Lung (tissue), 12 donors: ENCODE data around the gene COL12A1. TPM values are rescaled to one million over a fixed set of nuclear protein-coding genes. Genes with fewer than 3 reads are reported as not detected.

Source experiments
- ATAC-seq: fragments of 200-7000 bp; cut with Tn5 transposase; one replicate; pipeline ENCODE4 v1.9.1; 2020; ENCODE audit warnings: moderate number of reproducible peaks; ENCODE audit not compliant: insufficient read depth, low FRiP score
- DNase-seq, 3 donors: peaks; one replicate each; pipeline ENCODE4 v3.0.0-alpha.2; 2013 to 2017
- H3K27ac ChIP-seq, 2 donors: one replicate each; pipeline ENCODE4 v1.5.1; 2013; ENCODE audit warnings: mild to moderate bottlenecking in 2 of 2, moderate library complexity in 2 of 2, control low read depth in 1 of 2, inconsistent platforms in 1 of 2, low read depth in 1 of 2, low read length in 1 of 2
- H3K27me3 ChIP-seq, 3 donors: one replicate each; pipeline ENCODE4 v1.5.1; 2013; ENCODE audit warnings: low read length in 2 of 3; ENCODE audit not compliant: control insufficient read depth in 3 of 3, insufficient read depth in 3 of 3
- H3K36me3 ChIP-seq, 4 donors: one replicate each; pipeline ENCODE4 v1.5.1; 2013; ENCODE audit warnings: low read length in 4 of 4, mild to moderate bottlenecking in 1 of 4, moderate library complexity in 1 of 4; ENCODE audit not compliant: control insufficient read depth in 4 of 4, insufficient read depth in 4 of 4
- H3K4me1 ChIP-seq, 5 donors: one replicate each; pipeline ENCODE4 v1.5.1; 2013; ENCODE audit warnings: low read length in 5 of 5, mild to moderate bottlenecking in 2 of 5, moderate library complexity in 1 of 5; ENCODE audit not compliant: control insufficient read depth in 5 of 5, insufficient read depth in 5 of 5
- H3K4me3 ChIP-seq: one replicate; pipeline ENCODE4 v1.5.1; 2013; ENCODE audit warnings: mild to moderate bottlenecking, control low read depth, moderate library complexity
- H3K9ac ChIP-seq, 2 donors: one replicate each; pipeline ENCODE4 v1.5.1; 2013; ENCODE audit warnings: low read length in 2 of 2, control low read depth in 1 of 2; ENCODE audit not compliant: insufficient read depth in 1 of 2
- H3K9me3 ChIP-seq, 4 donors: one replicate each; pipeline ENCODE4 v1.5.1; 2013; ENCODE audit warnings: low read length in 3 of 4, mild to moderate bottlenecking in 1 of 4, moderate library complexity in 1 of 4; ENCODE audit not compliant: control insufficient read depth in 4 of 4, insufficient read depth in 3 of 4
- CTCF ChIP-seq: IDR thresholded peaks from 2 replicates; pipeline ENCODE4 v1.5.1; 2012; ENCODE audit warnings: mild to moderate bottlenecking; ENCODE audit errors: control extremely low read depth, extremely low read depth
- WGBS, 2 donors: extraction: QIAGEN DNeasy Blood & Tissue Kit; methylation state at CpG; one replicate each; pipeline ENCODE4 v1.1.7; 2013; 5-methylcytosine and 5-hydroxymethylcytosine counted together
- polyA plus RNA-seq, 2 donors: library from polyadenylated mRNA; stranded (reverse); fragments of 200-250 nt; gene quantifications; one replicate each; pipeline ENCODE4 v1.2.1, GENCODE V29; 2013
- total RNA-seq, 2 donors: library from RNA; depleted of rRNA in 1 of 2; stranded (reverse); fragments of >200 nt in 1 of 2; gene quantifications; one replicate each; pipeline ENCODE4 v1.2.1, GENCODE V29; 2014 to 2021
- donor health status: control.
- donor health status: control.
- donor health status: Bipolar disorder and iron deficiency.
- donor health status: healthy.
- donor health status: DM: yes; HTN: yes; CAD: no.

COL12A1 gene
- total and polyA plus RNA-seq, 4 donors, result 10.6 to 75.7 (median 29.7) TPM

GRCh38 chr6:75201021-75201420 lies 4.8 kb downstream of the COL12A1 start:
- no peak overlapping the region for H3K9ac ChIP-seq
- H3K27ac ChIP-seq, result no peak overlapping the region
- WGBS, 2 donors, result 20 to 25% methylated on average over 1 of the region's 1 CpG
- H3K27me3 ChIP-seq, result peaks cover 0 to 25% (median 14%) of the 10 kb centered on the region in 3 donors
- peaks cover 0 to 2% (median 0%) of the 10 kb centered on the region in 4 donors for H3K9me3 ChIP-seq
- peaks cover 0 to 35% (median 14%) of the 10 kb centered on the region in 5 donors for H3K4me1 ChIP-seq
- no peaks in the 10 kb centered on the region for H3K36me3 ChIP-seq
- no peak for TF ChIP-seq CTCF
- H3K4me3 ChIP-seq, result no peak overlapping the region
- DNase-seq (no peak), ATAC-seq (no peak)

- Histone ChIP-seq H3K27ac (no peak overlapping the region), H3K4me3 (no peak overlapping the region), H3K36me3 (no peaks in the 10 kb centered on the region), H3K9ac (no peak overlapping the region), H3K27me3 (peaks cover 0 to 15% (median 12%) of the 10 kb centered on the region in 3 donors), H3K9me3 (peaks cover 0 to 2% (median 0%) of the 10 kb centered on the region in 4 donors), H3K4me1 (peaks cover 0 to 30% (median 8%) of the 10 kb centered on the region in 5 donors)
- no peak for DNase-seq
- no peak for ATAC-seq
- WGBS, 2 donors, result 90 to 93% methylated on average over 3 of the region's 3 CpGs
- TF ChIP-seq CTCF, result no peak
Measured at GRCh38 chr6:75199889-75200288, 6.0 kb downstream of the COL12A1 start.

GRCh38 chr6:75196081-75196687 lies 9.7 kb downstream of the COL12A1 start:
- Histone ChIP-seq H3K9me3 (no peaks in the 10 kb centered on the region), H3K36me3 (no peaks in the 10 kb centered on the region), H3K27ac (no peak overlapping the region), H3K4me3 (no peak overlapping the region), H3K27me3 (peaks cover 0 to 3% (median 0%) of the 10 kb centered on the region in 3 donors), H3K9ac (no peak overlapping the region), H3K4me1 (no peaks in the 10 kb centered on the region)
- 44 to 73% methylated on average over 2 of the region's 2 CpGs for WGBS, 2 donors
- no peak for TF ChIP-seq CTCF
- ATAC-seq (no peak), DNase-seq (no peak)
